K562 (cell line): ENCODE measurements around the gene HK1. TPM values are rescaled to one million over a fixed set of nuclear protein-coding genes. Genes with fewer than 3 reads are reported as not detected.

Experiments used
- CEBPB ChIP-seq: fragments of 450-650 bp; IDR thresholded peaks from 2 replicates; pipeline ENCODE4 v1.6.1; 2016; ENCODE audit warnings: missing genetic modification characterization, missing compliant biosample characterization
- IFI16 ChIP-seq: fragments of 250-450 bp; sonication (Bioruptor Pico); IDR thresholded peaks from 2 replicates; pipeline ENCODE4 v2.1.2; 2022; ENCODE audit warnings: mild to moderate bottlenecking, inconsistent platforms
- MYNN ChIP-seq, 2 experiments: sonication (generic); formaldehyde crosslinking in 1 of 2; IDR thresholded peaks; 2 replicates each; pipeline versions ENCODE4 v1.5.0 to v1.6.1; 2016 to 2020; ENCODE audit warnings: antibody characterized with exemption in 1 of 2, missing genetic modification reagents in 1 of 2
- NCOA1 ChIP-seq: fragments of 450-650 bp; IDR thresholded peaks from 2 replicates; pipeline ENCODE4 v1.6.1; 2016; ENCODE audit warnings: low read depth
- NCOA4 ChIP-seq: fragments of 450-650 bp; IDR thresholded peaks from 2 replicates; pipeline ENCODE4 v1.6.1; 2018; ENCODE audit warnings: mild to moderate bottlenecking; ENCODE audit not compliant: partially characterized antibody
- NFE2 ChIP-seq: IDR thresholded peaks from 2 replicates; pipeline ENCODE4 v1.6.1; 2014; ENCODE audit warnings: antibody characterized with exemption, low read depth
- NUFIP1 ChIP-seq: fragments of 450-650 bp; IDR thresholded peaks from 2 replicates; pipeline ENCODE4 v1.6.1; 2018; ENCODE audit not compliant: partially characterized antibody
- POLR3G ChIP-seq: IDR thresholded peaks from 2 replicates; pipeline ENCODE4 v1.6.1; 2011; ENCODE audit not compliant: insufficient read length, insufficient replicate concordance; ENCODE audit errors: extremely low read depth
- ZNF644 ChIP-seq: fragments of 200-800 bp; sonication (Bioruptor generic); IDR thresholded peaks from 2 replicates; pipeline ENCODE4 v1.6.1; 2016; ENCODE audit warnings: low read depth, missing genetic modification characterization, missing compliant biosample characterization
- ZSCAN29 ChIP-seq: fragments of 450-650 bp; IDR thresholded peaks from 2 replicates; pipeline ENCODE4 v1.6.1; 2017
- polyA plus RNA-seq, 8 experiments: library from polyadenylated mRNA; depleted of rRNA in 4 of 8; stranded (reverse) in 5 of 8; unstranded in 3 of 8; fragments of >200 nt; fragmentation: Nextera tagmentation in 2 of 8; fragmentation: Illumina TruSeq in 1 of 8; extraction: Ambion mirVana in 2 of 8; extraction: Trizol in 1 of 8; gene quantifications; 2 replicates each; pipeline versions ENCODE4 v1.2.1 to v1.2.3, GENCODE V29; 2011 to 2014; ENCODE audit warnings: inconsistent platforms in 1 of 8, missing spikeins in 1 of 8
- total RNA-seq, 7 experiments: library from RNA; depleted of rRNA in 6 of 7; stranded (reverse); fragments of >200 nt in 6 of 7; fragmentation: Illumina TruSeq in 2 of 7; extraction: Trizol in 2 of 7; gene quantifications; 2 replicates each; pipeline versions ENCODE4 v1.2.1 to v1.2.3, GENCODE V29; 2011 to 2021; ENCODE audit warnings: low replicate concordance in 1 of 7
- TF ChIP-seq, protein P1 (sequence below): fragments of 450-650 bp; IDR thresholded peaks from 2 replicates; pipeline ENCODE4 v1.6.1; 2018; ENCODE audit not compliant: partially characterized antibody
- TF ChIP-seq, protein P2 (sequence below): IDR thresholded peaks from 3 replicates; pipeline ENCODE4 v1.6.1; 2011; ENCODE audit warnings: borderline replicate concordance, mild to moderate bottlenecking; ENCODE audit not compliant: insufficient read length, insufficient read depth
- TF ChIP-seq, protein P3 (sequence below), 2 experiments: IDR thresholded peaks in 1 of 2; conservative IDR thresholded peaks in 1 of 2; 2 replicates each; pipeline ENCODE4 v1.6.1; 2016; ENCODE audit warnings: low read depth in 2 of 2, mild to moderate bottlenecking in 1 of 2, missing compliant biosample characterization in 1 of 2, missing genetic modification characterization in 1 of 2, moderate library complexity in 1 of 2
- TF ChIP-seq, protein P4 (sequence below): fragments of 450-650 bp; IDR thresholded peaks from 2 replicates; pipeline ENCODE4 v1.6.1; 2018; ENCODE audit warnings: mild to moderate bottlenecking, low read depth; ENCODE audit not compliant: partially characterized antibody
- TF ChIP-seq, protein P5 (sequence below): fragments of 250-450 bp; sonication (Bioruptor Pico); IDR thresholded peaks from 2 replicates; pipeline ENCODE4 v1.5.0; 2021; ENCODE audit warnings: mild to moderate bottlenecking, borderline replicate concordance

The HK1 gene
- total and polyA plus RNA-seq, 9 of the 15 experiments (the other 6 are each of a cell fraction or from before 2014, with no cell fraction given): 29.2 to 444 (median 193) TPM

DNA sequence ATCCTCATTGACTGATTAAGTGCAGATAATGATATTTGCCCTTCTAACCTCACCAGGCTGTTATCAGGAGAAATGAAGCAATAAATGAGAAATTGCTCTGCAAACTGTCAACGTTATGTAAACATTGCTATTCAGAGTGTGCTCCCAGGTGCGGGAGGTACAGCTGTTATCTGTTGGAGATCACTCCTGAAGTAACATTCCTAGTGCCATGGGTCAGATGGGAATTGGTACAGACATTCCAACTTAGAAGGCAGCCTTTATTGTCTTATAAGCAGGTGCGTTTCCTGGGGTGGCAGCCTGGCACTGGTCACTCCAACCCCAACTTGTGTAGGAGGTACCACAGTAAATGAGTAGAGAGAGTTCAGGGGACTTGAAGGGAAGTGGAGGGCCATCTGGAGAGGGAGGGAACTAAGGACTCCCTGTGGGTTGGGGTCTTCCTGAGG is 36.8 kb downstream of the HK1 start (continued):
- TF ChIP-seq, protein P1, sequence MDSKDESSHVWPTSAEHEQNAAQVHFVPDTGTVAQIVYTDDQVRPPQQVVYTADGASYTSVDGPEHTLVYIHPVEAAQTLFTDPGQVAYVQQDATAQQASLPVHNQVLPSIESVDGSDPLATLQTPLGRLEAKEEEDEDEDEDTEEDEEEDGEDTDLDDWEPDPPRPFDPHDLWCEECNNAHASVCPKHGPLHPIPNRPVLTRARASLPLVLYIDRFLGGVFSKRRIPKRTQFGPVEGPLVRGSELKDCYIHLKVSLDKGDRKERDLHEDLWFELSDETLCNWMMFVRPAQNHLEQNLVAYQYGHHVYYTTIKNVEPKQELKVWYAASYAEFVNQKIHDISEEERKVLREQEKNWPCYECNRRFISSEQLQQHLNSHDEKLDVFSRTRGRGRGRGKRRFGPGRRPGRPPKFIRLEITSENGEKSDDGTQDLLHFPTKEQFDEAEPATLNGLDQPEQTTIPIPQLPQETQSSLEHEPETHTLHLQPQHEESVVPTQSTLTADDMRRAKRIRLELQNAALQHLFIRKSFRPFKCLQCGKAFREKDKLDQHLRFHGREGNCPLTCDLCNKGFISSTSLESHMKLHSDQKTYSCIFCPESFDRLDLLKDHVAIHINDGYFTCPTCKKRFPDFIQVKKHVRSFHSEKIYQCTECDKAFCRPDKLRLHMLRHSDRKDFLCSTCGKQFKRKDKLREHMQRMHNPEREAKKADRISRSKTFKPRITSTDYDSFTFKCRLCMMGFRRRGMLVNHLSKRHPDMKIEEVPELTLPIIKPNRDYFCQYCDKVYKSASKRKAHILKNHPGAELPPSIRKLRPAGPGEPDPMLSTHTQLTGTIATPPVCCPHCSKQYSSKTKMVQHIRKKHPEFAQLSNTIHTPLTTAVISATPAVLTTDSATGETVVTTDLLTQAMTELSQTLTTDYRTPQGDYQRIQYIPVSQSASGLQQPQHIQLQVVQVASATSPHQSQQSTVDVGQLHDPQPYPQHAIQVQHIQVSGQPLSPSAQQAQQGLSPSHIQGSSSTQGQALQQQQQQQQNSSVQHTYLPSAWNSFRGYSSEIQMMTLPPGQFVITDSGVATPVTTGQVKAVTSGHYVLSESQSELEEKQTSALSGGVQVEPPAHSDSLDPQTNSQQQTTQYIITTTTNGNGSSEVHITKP: no peak
- TF ChIP-seq IFI16 (CRISPR knock-in tag): 0 out of 2 replicates have a peak, but pooled peaks have one; percentile 44
- 0 out of 2 replicates have a peak, but pooled peaks have one; percentile 15 for TF ChIP-seq NCOA1
- TF ChIP-seq, protein P2, sequence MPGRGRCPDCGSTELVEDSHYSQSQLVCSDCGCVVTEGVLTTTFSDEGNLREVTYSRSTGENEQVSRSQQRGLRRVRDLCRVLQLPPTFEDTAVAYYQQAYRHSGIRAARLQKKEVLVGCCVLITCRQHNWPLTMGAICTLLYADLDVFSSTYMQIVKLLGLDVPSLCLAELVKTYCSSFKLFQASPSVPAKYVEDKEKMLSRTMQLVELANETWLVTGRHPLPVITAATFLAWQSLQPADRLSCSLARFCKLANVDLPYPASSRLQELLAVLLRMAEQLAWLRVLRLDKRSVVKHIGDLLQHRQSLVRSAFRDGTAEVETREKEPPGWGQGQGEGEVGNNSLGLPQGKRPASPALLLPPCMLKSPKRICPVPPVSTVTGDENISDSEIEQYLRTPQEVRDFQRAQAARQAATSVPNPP: no peak
- TF ChIP-seq, protein P3, sequence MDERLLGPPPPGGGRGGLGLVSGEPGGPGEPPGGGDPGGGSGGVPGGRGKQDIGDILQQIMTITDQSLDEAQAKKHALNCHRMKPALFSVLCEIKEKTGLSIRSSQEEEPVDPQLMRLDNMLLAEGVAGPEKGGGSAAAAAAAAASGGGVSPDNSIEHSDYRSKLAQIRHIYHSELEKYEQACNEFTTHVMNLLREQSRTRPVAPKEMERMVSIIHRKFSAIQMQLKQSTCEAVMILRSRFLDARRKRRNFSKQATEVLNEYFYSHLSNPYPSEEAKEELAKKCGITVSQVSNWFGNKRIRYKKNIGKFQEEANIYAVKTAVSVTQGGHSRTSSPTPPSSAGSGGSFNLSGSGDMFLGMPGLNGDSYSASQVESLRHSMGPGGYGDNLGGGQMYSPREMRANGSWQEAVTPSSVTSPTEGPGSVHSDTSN (CRISPR knock-in tag; IDR thresholded peaks at IDR 0.05; ENCODE audit: low read depth): no peak; the same call in 1 of the 2 replicates
- TF ChIP-seq, protein P3 (tag; conservative IDR thresholded peaks at IDR 0.05; ENCODE audit: low read depth): peak; percentile 78
- TF ChIP-seq ZSCAN29: no peak
- no peak for TF ChIP-seq POLR3G
- TF ChIP-seq CEBPB (tag): peak; percentile 95
- 0 out of 2 replicates have a peak, but pooled peaks have one; percentile 23 for TF ChIP-seq MYNN (IDR thresholded peaks at IDR 0.05)
- no peak for TF ChIP-seq MYNN (CRISPR knock-in tag; IDR thresholded peaks at IDR 0.05)
- TF ChIP-seq, protein P4, sequence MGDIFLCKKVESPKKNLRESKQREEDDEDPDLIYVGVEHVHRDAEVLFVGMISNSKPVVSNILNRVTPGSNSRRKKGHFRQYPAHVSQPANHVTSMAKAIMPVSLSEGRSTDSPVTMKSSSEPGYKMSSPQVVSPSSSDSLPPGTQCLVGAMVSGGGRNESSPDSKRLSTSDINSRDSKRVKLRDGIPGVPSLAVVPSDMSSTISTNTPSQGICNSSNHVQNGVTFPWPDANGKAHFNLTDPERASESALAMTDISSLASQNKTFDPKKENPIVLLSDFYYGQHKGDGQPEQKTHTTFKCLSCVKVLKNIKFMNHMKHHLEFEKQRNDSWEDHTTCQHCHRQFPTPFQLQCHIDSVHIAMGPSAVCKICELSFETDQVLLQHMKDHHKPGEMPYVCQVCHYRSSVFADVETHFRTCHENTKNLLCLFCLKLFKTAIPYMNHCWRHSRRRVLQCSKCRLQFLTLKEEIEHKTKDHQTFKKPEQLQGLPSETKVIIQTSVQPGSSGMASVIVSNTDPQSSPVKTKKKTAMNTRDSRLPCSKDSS: no peak
- TF ChIP-seq NFE2: peak; percentile 11; the same call in 1 of the 2 replicates
- TF ChIP-seq NCOA4: no peak
- TF ChIP-seq NUFIP1: no peak
- TF ChIP-seq ZNF644 (tag): 0 out of 2 replicates have a peak, but pooled peaks have one; percentile 14
- TF ChIP-seq, protein P5, sequence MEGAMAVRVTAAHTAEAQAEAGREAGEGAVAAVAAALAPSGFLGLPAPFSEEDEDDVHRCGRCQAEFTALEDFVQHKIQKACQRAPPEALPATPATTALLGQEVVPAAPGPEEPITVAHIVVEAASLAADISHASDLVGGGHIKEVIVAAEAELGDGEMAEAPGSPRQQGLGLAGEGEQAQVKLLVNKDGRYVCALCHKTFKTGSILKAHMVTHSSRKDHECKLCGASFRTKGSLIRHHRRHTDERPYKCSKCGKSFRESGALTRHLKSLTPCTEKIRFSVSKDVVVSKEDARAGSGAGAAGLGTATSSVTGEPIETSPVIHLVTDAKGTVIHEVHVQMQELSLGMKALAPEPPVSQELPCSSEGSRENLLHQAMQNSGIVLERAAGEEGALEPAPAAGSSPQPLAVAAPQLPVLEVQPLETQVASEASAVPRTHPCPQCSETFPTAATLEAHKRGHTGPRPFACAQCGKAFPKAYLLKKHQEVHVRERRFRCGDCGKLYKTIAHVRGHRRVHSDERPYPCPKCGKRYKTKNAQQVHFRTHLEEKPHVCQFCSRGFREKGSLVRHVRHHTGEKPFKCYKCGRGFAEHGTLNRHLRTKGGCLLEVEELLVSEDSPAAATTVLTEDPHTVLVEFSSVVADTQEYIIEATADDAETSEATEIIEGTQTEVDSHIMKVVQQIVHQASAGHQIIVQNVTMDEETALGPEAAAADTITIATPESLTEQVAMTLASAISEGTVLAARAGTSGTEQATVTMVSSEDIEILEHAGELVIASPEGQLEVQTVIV: no peak
